ENCODE results near the gene CRACDL.
"Not testable (repeated sequence)": the region's sequence is repeated elsewhere in the genome, so short reads cannot be mapped to it uniquely, and the experiment has no call there.

Gene CRACDL

DNA sequence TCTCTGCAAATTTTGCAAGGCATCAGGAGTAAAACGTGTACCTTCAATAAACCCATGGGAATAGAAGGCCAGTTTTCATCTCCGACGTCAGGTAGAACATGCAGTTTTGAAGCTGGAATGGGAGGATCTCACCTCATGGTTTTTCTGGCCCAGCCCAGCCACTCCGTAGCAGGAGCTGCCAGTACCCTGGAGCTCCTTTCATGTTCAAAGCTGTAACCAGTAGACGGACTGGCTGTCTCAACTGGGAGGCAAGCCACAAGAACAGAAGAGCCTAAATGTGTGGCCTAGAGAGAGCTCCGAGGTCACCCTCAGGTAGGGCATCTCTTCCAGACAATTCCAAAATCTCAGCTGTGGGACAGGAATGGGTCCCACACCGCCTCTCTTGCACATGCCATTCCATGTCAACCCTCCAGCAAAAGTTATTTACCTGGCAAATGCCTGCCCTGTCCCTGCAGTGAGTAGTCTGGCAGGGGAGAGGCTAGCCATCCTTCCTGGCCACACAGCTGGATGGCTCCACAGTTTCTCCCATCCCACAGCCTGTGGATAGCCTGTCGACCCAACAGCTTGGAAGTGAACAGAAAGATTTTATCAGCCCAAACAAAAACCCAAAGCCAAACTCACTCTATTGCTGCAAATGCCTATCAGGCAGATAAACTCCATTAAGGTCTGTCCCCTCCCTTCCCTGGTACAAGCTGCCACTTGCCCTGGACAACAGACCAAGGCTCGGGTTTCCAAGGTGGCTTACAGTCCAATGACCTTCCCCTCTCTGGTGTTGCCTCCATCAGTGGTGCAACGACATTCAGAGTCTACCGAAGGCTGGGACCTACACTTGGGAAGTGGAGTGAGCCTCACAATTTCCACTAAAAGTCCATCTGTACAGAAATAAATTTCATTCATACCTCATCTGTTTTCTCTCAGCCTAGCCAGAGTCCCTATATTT is 27.8 kb downstream of the CRACDL start:
- no peak for DNase-seq (ENCODE audit: low read depth in 2 of 3, low spot score in 1 of 3)

DNA sequence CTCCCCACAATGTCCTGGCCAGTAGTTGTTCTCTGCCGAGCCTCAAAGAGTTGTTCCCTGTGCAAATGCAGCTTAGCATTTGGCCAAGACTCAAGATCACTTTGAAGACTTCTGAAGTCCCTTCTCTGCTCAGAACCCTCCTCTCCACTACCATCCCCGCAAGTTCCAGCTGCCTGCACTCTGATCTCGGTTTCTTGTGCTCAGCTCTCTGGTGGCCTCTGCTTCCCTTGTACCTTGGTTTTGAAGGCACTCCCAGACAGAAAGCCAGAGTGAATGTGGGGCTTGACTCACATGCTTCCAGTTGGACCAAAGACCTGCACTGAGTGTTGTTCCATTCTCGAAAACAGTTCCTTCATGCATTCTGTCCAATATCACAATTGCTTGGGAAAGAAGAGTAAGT is 28.6 kb downstream of the CRACDL start:
- DNase-seq (ENCODE audit: low read depth in 2 of 3, low spot score in 1 of 3), result no peak

GRCh38 chr2:98903767-98904485 is 32.1 kb downstream of the CRACDL start:
- no peak for DNase-seq (ENCODE audit: low read depth in 2 of 3, low spot score in 1 of 3)

DNA sequence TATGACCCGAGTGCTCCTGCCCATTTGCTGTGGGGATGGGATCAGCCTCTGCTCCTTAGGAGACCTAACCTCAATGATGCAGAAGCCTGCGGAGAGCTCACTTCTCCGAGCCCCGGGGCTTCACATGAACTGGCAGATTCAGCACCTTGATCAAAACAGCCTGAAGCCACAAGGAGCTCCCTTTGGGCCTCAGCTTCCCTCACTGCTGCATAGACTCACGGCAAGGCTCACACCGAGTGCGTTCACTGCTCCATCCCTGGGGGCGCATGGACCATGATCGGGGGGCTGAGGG is 33.0 kb downstream of the CRACDL start:
- DNase-seq (ENCODE audit: low read depth in 2 of 3, low spot score in 1 of 3), result no peak

- DNase-seq (ENCODE audit: low read depth in 2 of 3, low spot score in 1 of 3), result no peak
Measured at GRCh38 chr2:98902209-98903063, 33.6 kb downstream of the CRACDL start.

GRCh38 chr2:98901702-98902101 is 34.3 kb downstream of the CRACDL start:
- DNase-seq (ENCODE audit: low read depth in 2 of 3, low spot score in 1 of 3), result no peak

GRCh38 chr2:98901291-98901690 is 34.7 kb downstream of the CRACDL start:
- DNase-seq (ENCODE audit: low read depth in 2 of 3, low spot score in 1 of 3), result no peak

DNA sequence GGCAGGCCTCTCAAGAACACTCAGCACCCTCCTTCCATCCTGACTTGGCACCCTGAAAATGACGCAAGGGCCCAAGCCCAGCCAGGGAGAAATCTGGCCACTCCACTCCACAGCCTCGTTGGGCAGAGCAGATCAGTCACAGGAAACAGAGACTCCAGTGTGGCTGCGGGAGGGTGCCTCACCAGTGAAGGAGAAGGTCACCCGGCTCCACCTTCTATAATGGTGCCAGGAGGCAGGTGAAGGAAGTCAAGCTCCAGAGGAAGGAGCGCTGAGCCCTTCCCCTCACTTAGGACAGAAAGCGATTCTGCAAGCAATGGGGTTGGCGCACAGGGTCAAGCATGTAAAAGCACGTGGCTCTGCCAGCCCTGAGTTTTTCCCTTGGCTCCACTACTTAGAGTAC is 35.3 kb downstream of the CRACDL start:
- DNase-seq (ENCODE audit: low read depth in 2 of 3, low spot score in 1 of 3), result no peak

DNA sequence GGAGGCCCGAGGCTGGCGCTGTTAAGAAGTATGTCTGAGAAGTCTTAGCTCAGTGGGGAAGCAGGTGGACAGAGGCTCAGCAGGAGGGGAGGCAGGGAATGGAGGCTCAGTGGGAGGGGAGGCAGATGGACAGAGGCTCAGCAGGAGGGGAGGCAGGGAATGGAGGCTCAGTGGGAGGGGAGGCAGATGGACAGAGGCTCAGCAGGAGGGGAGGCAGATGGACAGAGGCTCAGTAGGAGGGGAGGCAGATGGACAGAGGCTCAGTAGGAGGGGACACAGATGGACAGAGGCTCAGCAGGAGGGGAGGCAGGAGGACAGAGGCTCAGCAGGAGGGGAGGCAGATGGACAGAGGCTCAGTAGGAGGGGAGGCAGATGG is 36.3 kb downstream of the CRACDL start:
- DNase-seq (ENCODE audit: low read depth in 2 of 3, low spot score in 1 of 3), result not testable (repeated sequence)

GRCh38 chr2:98899041-98899702 is 36.9 kb downstream of the CRACDL start:
- DNase-seq (ENCODE audit: low read depth in 2 of 3, low spot score in 1 of 3), result no peak

GRCh38 chr2:98898423-98898841 is 37.6 kb downstream of the CRACDL start:
- DNase-seq (ENCODE audit: low read depth in 2 of 3, low spot score in 1 of 3), result no peak

- DNase-seq (ENCODE audit: low read depth in 2 of 3, low spot score in 1 of 3), result no peak
Measured at GRCh38 chr2:98897746-98898145, 38.3 kb downstream of the CRACDL start.

DNA sequence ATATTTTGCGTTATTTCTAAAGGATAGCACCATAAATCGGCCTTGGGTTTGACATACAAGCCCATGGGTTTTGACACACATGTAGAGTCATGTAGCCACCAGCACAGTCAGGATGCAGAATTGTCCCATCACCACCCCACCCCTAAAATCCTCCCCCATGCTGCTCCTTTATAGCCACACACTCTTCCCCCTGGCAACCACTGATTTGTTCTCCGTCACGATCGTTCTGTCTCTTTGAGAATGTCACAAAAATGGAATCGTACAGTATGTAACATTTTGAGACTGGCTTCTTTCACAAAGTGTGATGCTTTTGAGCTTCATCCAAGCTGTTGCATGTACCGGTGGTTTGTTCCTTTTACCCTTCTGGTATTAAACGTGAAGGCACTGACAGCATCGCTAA is 39.1 kb downstream of the CRACDL start:
- DNase-seq (ENCODE audit: low read depth in 2 of 3, low spot score in 1 of 3), result no peak

- DNase-seq (ENCODE audit: low read depth in 2 of 3, low spot score in 1 of 3), result no peak
Measured at GRCh38 chr2:98896416-98896815, 39.6 kb downstream of the CRACDL start.

GRCh38 chr2:98895901-98896300 is 40.1 kb downstream of the CRACDL start:
- DNase-seq (ENCODE audit: low read depth in 2 of 3, low spot score in 1 of 3), result no peak

DNA sequence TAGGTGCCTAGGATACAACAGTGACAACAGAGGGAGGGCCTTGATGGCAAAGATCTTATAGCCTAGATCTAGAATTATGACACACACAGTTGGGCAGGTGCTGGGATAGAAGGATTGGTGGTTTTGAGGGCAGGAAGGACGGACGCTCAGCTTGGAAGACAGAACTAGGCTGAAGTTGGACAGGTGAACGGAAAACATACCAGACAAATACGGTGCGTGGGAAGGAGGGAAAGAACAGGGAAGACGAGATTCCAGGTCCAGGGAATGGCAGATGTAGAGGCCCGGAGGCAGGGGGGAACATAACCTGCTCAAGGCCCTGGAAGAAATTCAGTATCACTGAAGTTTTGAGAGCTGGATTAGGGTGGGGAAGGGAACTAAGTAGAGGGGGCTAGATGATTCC is 40.8 kb downstream of the CRACDL start:
- DNase-seq (ENCODE audit: low read depth in 2 of 3, low spot score in 1 of 3), result no peak

GRCh38 chr2:98894331-98895000 is 41.6 kb downstream of the CRACDL start:
- no peak for DNase-seq (ENCODE audit: low read depth in 2 of 3, low spot score in 1 of 3)

DNA sequence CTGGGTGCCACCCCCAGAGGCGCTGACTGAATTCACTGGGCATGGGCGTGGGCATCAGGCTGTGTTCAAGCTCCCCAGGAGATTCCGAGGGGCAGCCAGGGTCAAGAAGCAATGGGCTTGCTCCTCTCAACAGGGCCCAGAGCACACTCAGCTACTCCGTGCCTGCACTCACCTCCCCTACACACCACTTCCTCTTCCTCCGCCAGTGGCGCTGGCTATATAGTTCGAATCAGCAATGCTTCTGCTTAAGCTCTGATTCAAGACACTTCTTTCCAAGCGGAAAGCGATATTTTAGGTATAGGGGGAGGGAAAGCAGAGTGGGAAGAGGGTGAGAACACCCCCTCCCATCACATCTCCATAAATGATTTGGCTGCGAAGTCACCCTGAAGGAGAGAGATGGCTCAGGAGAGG is 42.1 kb downstream of the CRACDL start:
- no peak for DNase-seq (ENCODE audit: low read depth in 2 of 3, low spot score in 1 of 3)

- DNase-seq (ENCODE audit: low read depth in 2 of 3, low spot score in 1 of 3), result no peak
Measured at GRCh38 chr2:98892871-98893270, 43.2 kb downstream of the CRACDL start.

DNA sequence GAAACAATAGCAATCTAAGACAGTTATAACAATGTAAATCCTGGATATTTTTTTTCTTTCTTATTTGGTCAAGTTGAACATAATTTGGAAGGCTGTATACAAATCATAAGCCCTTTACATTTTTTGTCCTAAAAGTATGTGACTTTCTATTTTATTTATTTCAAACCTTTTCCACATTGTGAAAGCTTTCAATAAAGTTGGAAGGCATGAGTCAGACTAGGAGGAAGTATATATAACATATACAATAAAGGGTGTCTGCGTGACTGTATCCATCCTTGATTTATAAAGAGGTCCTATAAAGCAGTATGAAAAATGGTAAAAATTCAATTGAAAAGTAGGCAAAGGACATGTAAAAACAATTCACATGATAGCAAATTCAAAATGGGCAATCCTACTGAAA is 44.4 kb downstream of the CRACDL start:
- no peak for DNase-seq (ENCODE audit: low read depth in 2 of 3, low spot score in 1 of 3)
